H1 (cell line): ENCODE results near the gene TBCE. TPM values are rescaled to one million over a fixed set of nuclear protein-coding genes. Genes with fewer than 3 reads are reported as not detected.

Source experiments
- CTCF ChIA-PET: fragments of 300-600 bp; sonication (Branson Sonifier 250); formaldehyde crosslinking; loops from one replicate; lab custom pipeline; 2021; ENCODE audit not compliant: partially characterized antibody; lab: Charles Lee
- POLR2A ChIA-PET: fragments of 300-600 bp; sonication (Branson Sonifier 250); formaldehyde crosslinking; loops from one replicate; lab custom pipeline; 2021; ENCODE audit warnings: inconsistent platforms; ENCODE audit not compliant: partially characterized antibody; lab: Charles Lee
- DNase-seq, 2 experiments: peaks; one replicate each; pipeline versions ENCODE4 v3.0.0 to v3.0.0-alpha.2; 2010 to 2022; ENCODE audit warnings: low spot score in 2 of 2, low read depth in 1 of 2, mixed read lengths in 1 of 2
- FAIRE-seq: peaks from 2 replicates; lab custom pipeline; 2011; peaks lifted over from hg19 to GRCh38; lab: Jason Lieb, UNC
- H2AFZ ChIP-seq: 2 replicates; pipeline ENCODE4 v1.8.1; 2012; ENCODE audit warnings: low read length, inconsistent platforms
- H2AK5ac ChIP-seq: 2 replicates; pipeline ENCODE4 v1.6.1; 2013; ENCODE audit warnings: low read depth, low read length
- H2BK120ac ChIP-seq: replicated peaks from 2 replicates; pipeline ENCODE3; 2013; ENCODE audit warnings: low read depth, low read length, inconsistent platforms
- H2BK12ac ChIP-seq: 2 replicates; pipeline ENCODE4 v1.6.1; 2013; ENCODE audit warnings: low read depth, low read length
- H2BK15ac ChIP-seq: 2 replicates; pipeline ENCODE4 v1.6.1; 2013; ENCODE audit warnings: low read length
- H2BK20ac ChIP-seq: 2 replicates; pipeline ENCODE4 v1.6.1; 2013; ENCODE audit warnings: low read length
- H2BK5ac ChIP-seq: 2 replicates; pipeline ENCODE4 v1.6.1; 2013; ENCODE audit warnings: low read depth, low read length
- H3K14ac ChIP-seq: 2 replicates; pipeline ENCODE4 v1.6.1; 2013; ENCODE audit warnings: inconsistent platforms; ENCODE audit not compliant: insufficient read length
- H3K18ac ChIP-seq: 2 replicates; pipeline ENCODE4 v1.6.1; 2013; ENCODE audit warnings: low read length; ENCODE audit errors: extremely low read depth
- H3K23ac ChIP-seq: 2 replicates; pipeline ENCODE4 v1.6.1; 2013; ENCODE audit warnings: inconsistent platforms; ENCODE audit not compliant: insufficient read length
- H3K23me2 ChIP-seq: 2 replicates; pipeline ENCODE4 v1.6.1; 2013; ENCODE audit warnings: low read depth, low read length
- H3K27ac ChIP-seq: 2 replicates; pipeline ENCODE4 v1.6.1; 2011; ENCODE audit warnings: low read depth, low read length, inconsistent platforms
- H3K27me3 ChIP-seq, 4 experiments: replicated peaks in 1 of 4; 1 replicate in 1 of 4; 2 replicates in 3 of 4; pipeline versions ENCODE4 v1.6.1 to v1.8.1; 2011 to 2013; ENCODE audit warnings: low read length in 3 of 4, mild to moderate bottlenecking in 3 of 4, inconsistent platforms in 2 of 4, mixed read lengths in 2 of 4, moderate library complexity in 1 of 4; ENCODE audit not compliant: control insufficient read depth in 3 of 4, insufficient read depth in 3 of 4; ENCODE audit errors: extremely low read depth in 1 of 4
- H3K36me3 ChIP-seq, 4 experiments: 2 replicates each; pipeline versions ENCODE4 v1.6.1 to v1.8.1; 2011 to 2013; ENCODE audit warnings: mild to moderate bottlenecking in 4 of 4, low read length in 3 of 4, moderate library complexity in 2 of 4, control low read depth in 1 of 4, inconsistent platforms in 1 of 4; ENCODE audit not compliant: insufficient read depth in 4 of 4, control insufficient read depth in 2 of 4
- H3K4ac ChIP-seq: replicated peaks from 2 replicates; pipeline ENCODE3; 2013; ENCODE audit warnings: low read length, low read depth, mixed read lengths, inconsistent platforms; ENCODE audit not compliant: insufficient read length
- H3K4me1 ChIP-seq, 4 experiments: replicated peaks in 1 of 4; 1 replicate in 1 of 4; 2 replicates in 3 of 4; pipeline versions ENCODE4 v1.6.1 to v1.8.1; 2011 to 2013; ENCODE audit warnings: low read length in 3 of 4, inconsistent platforms in 2 of 4, mixed read lengths in 1 of 4; ENCODE audit not compliant: insufficient read depth in 4 of 4, control insufficient read depth in 3 of 4
- H3K4me2 ChIP-seq, 2 experiments: 2 replicates each; pipeline versions ENCODE4 v1.6.1 to v1.8.1; 2011 to 2013; ENCODE audit warnings: low read depth in 2 of 2, low read length in 2 of 2, control low read depth in 1 of 2, inconsistent platforms in 1 of 2, mild to moderate bottlenecking in 1 of 2; ENCODE audit not compliant: insufficient read depth in 1 of 2
- H3K4me3 ChIP-seq, 4 experiments: fragments of 200-600, 300-600 bp in 1 of 4; sonication (generic), shearing (Covaris generic), sonication (Bioruptor Twin) in 1 of 4; 2 replicates each; pipeline versions ENCODE4 v1.5.1 to v1.8.1; 2011 to 2016; ENCODE audit warnings: low read length in 4 of 4, low read depth in 3 of 4, control low read depth in 2 of 4, inconsistent platforms in 2 of 4, mild to moderate bottlenecking in 2 of 4, mixed read lengths in 1 of 4, moderate library complexity in 1 of 4; ENCODE audit not compliant: insufficient read depth in 2 of 4; ENCODE audit errors: extremely low read depth in 1 of 4
- H3K56ac ChIP-seq: replicated peaks from 2 replicates; pipeline ENCODE3; 2013; ENCODE audit warnings: low read depth, mild to moderate bottlenecking, mixed read lengths, low read length, inconsistent platforms; ENCODE audit not compliant: insufficient read length
- H3K79me1 ChIP-seq: 2 replicates; pipeline ENCODE4 v1.6.1; 2013; ENCODE audit warnings: low read depth, low read length, control low read depth
- H3K79me2 ChIP-seq, 2 experiments: 2 replicates each; pipeline versions ENCODE4 v1.6.1 to v1.8.1; 2012 to 2013; ENCODE audit warnings: low read length in 2 of 2, mild to moderate bottlenecking in 2 of 2, inconsistent platforms in 1 of 2; ENCODE audit not compliant: insufficient read depth in 2 of 2, control insufficient read depth in 1 of 2
- H3K9ac ChIP-seq, 4 experiments: replicated peaks in 1 of 4; 1 replicate in 1 of 4; 2 replicates in 3 of 4; pipeline versions ENCODE4 v1.6.1 to v1.8.1; 2011 to 2013; ENCODE audit warnings: low read depth in 3 of 4, low read length in 3 of 4, control low read depth in 2 of 4, mild to moderate bottlenecking in 2 of 4, moderate library complexity in 2 of 4, inconsistent platforms in 1 of 4; ENCODE audit errors: extremely low read depth in 1 of 4
- H3K9me3 ChIP-seq, 2 experiments: 2 replicates each; pipeline versions ENCODE4 v1.6.1 to v1.8.1; 2012 to 2013; ENCODE audit warnings: mild to moderate bottlenecking in 2 of 2, moderate library complexity in 2 of 2, control low read depth in 1 of 2, inconsistent platforms in 1 of 2, low read depth in 1 of 2, low read length in 1 of 2, mixed read lengths in 1 of 2; ENCODE audit not compliant: insufficient read depth in 2 of 2
- H4K20me1 ChIP-seq, 2 experiments: replicated peaks in 1 of 2; 2 replicates each; pipeline versions ENCODE3 to v1.8.1; 2011 to 2013; ENCODE audit warnings: inconsistent platforms in 2 of 2, low read length in 2 of 2, mild to moderate bottlenecking in 1 of 2; ENCODE audit not compliant: insufficient read depth in 2 of 2, control insufficient read depth in 1 of 2
- H4K5ac ChIP-seq: 2 replicates; pipeline ENCODE4 v1.6.1; 2013; ENCODE audit warnings: low read length, low read depth, mixed read lengths, inconsistent platforms; ENCODE audit not compliant: insufficient read length
- H4K8ac ChIP-seq: 2 replicates; pipeline ENCODE4 v1.8.0; 2013; ENCODE audit warnings: mild to moderate bottlenecking, moderate library complexity, low read length, inconsistent platforms; ENCODE audit not compliant: insufficient read depth; ENCODE audit errors: extremely low read depth
- H4K91ac ChIP-seq: replicated peaks from 2 replicates; pipeline ENCODE3; 2013; ENCODE audit warnings: low read length, mixed read lengths, inconsistent platforms; ENCODE audit not compliant: insufficient read length
- CBX5 ChIP-seq: fragments of 300-800, 300-1000 bp; sonication (generic); IDR thresholded peaks from 2 replicates; pipeline ENCODE4 v1.7.1; 2016; ENCODE audit warnings: antibody characterized with exemption, low read length, low read depth
- CBX8 ChIP-seq: fragments of 300-800, 300-1000 bp; sonication (generic); IDR thresholded peaks from 2 replicates; pipeline ENCODE4 v1.7.1; 2016; ENCODE audit warnings: low read depth, low read length, borderline replicate concordance
- EGR1 ChIP-seq: IDR thresholded peaks from 2 replicates; pipeline ENCODE4 v1.6.1; 2011; ENCODE audit warnings: low read depth, low read length, borderline replicate concordance
- GTF2F1 ChIP-seq: IDR thresholded peaks from 2 replicates; pipeline ENCODE4 v1.6.1; 2012; ENCODE audit warnings: low read depth, low read length, improper control_type of control experiment, borderline replicate concordance
- HDAC6 ChIP-seq: IDR thresholded peaks from one replicate; pipeline ENCODE4 v1.7.1; 2012; ENCODE audit warnings: low read depth, mild to moderate bottlenecking, inconsistent platforms, low read length, moderate library complexity
- JUND ChIP-seq: IDR thresholded peaks from 2 replicates; pipeline ENCODE4 v1.6.1; 2011; ENCODE audit warnings: mild to moderate bottlenecking, improper control_type of control experiment, low read length
- KDM1A ChIP-seq: fragments of 200-600, 300-600 bp; sonication (generic); IDR thresholded peaks from 2 replicates; pipeline ENCODE4 v1.7.1; 2016; ENCODE audit warnings: mild to moderate bottlenecking, low read length, borderline replicate concordance
- PHF8 ChIP-seq: fragments of 200-600 bp; sonication (generic); conservative IDR thresholded peaks from 2 replicates; pipeline ENCODE4 v1.7.1; 2012; ENCODE audit warnings: low read depth, mild to moderate bottlenecking, inconsistent platforms, low read length, moderate library complexity
- POLR2A ChIP-seq, 2 experiments: IDR thresholded peaks; 1 replicate in 1 of 2; 2 replicates in 1 of 2; pipeline ENCODE4 v1.6.1; 2011; ENCODE audit warnings: low read depth in 2 of 2, low read length in 2 of 2, mild to moderate bottlenecking in 2 of 2; ENCODE audit errors: control extremely low read depth in 1 of 2
- RFX5 ChIP-seq: IDR thresholded peaks from 2 replicates; pipeline ENCODE4 v1.6.1; 2011; ENCODE audit warnings: low read depth, low read length, improper control_type of control experiment, borderline replicate concordance
- SP1 ChIP-seq: IDR thresholded peaks from 2 replicates; pipeline ENCODE4 v1.6.1; 2011; ENCODE audit warnings: low read depth, low read length
- SRF ChIP-seq: IDR thresholded peaks from 2 replicates; pipeline ENCODE4 v1.6.1; 2011; ENCODE audit warnings: mild to moderate bottlenecking, low read depth, low read length, moderate library complexity
- TAF1 ChIP-seq: IDR thresholded peaks from 2 replicates; pipeline ENCODE4 v1.6.1; 2011; ENCODE audit warnings: mild to moderate bottlenecking, low read depth, low read length
- TBP ChIP-seq: IDR thresholded peaks from 2 replicates; pipeline ENCODE4 v1.6.1; 2011; ENCODE audit warnings: low read depth, low read length, improper control_type of control experiment
- WGBS, 2 experiments: shearing (Covaris generic) in 1 of 2; methylation state at CpG; one replicate each; pipeline versions ENCODE4 v1.1.6 to v1.1.7; 2013 to 2015; ENCODE audit warnings: low lambda C conversion rate in 2 of 2, mixed read lengths in 2 of 2, inconsistent platforms in 1 of 2, low coverage in 1 of 2, missing lambda C conversion rate in 1 of 2; ENCODE audit not compliant: insufficient replicate concordance in 2 of 2, insufficient coverage in 1 of 2, insufficient read length in 1 of 2; ENCODE audit errors: extremely low coverage in 1 of 2, missing lambda C conversion rate in 1 of 2; 5-methylcytosine and 5-hydroxymethylcytosine counted together
- polyA plus RNA-seq, 7 experiments: library from polyadenylated mRNA; depleted of rRNA in 3 of 7; stranded (reverse) in 5 of 7; unstranded in 2 of 7; fragments of >200 nt in 5 of 7; fragments of 200-250 nt in 2 of 7; gene quantifications; 1 replicate in 5 of 7; 2 replicates in 1 of 7; 4 replicates in 1 of 7; pipeline versions ENCODE4 v1.2.1 to v1.2.3, GENCODE V29; 2011 to 2013; ENCODE audit warnings: missing spikeins in 2 of 7, mixed read lengths in 2 of 7
- total RNA-seq: library from RNA; stranded (reverse); fragmentation: NEBNext Ultra II Directional; extraction: Animal tissue kit (Norgen Biotek cat#: 25700); gene quantifications from 2 replicates; pipeline ENCODE4 v1.2.1, GENCODE V29; 2021
- TF ChIP-seq, protein P1 (sequence below): IDR thresholded peaks from 2 replicates; pipeline ENCODE4 v1.6.1; 2012; ENCODE audit warnings: inconsistent platforms

TBCE gene
- total and polyA plus RNA-seq, 2 of the 8 experiments (the other 6 are each of a cell fraction or from before 2014, with no cell fraction given): 22.7 to 42.9 TPM

GRCh38 chr1:235486321-235486720 is 119.1 kb downstream of the TBCE start:
- Histone ChIP-seq H4K8ac (no peak overlapping the region), H2BK20ac (no peak overlapping the region), H2BK15ac (no peak overlapping the region), H3K4me1 (no peaks in the 10 kb centered on the region), H2AK5ac (no peak overlapping the region), H3K36me3 (peaks cover 3 to 44% (median 17%) of the 10 kb centered on the region in 4 experiments; a peak in 7 of 8 replicates), H3K4me3 (no peak overlapping the region), H3K56ac (no peak overlapping the region), H3K4me2 (no peak overlapping the region), H3K79me1 (no peaks in the 10 kb centered on the region), H3K79me2 (no peaks in the 10 kb centered on the region), H2AFZ (no peak overlapping the region), H4K5ac (no peak overlapping the region), H2BK120ac (no peak overlapping the region), H4K20me1 (peaks cover 0 to 1% of the 10 kb centered on the region in 2 experiments), H2BK12ac (no peak overlapping the region), H3K4ac (no peak overlapping the region), H3K27ac (no peak overlapping the region), H3K23ac (no peak overlapping the region), H2BK5ac (no peak overlapping the region), H4K91ac (no peak overlapping the region), H3K14ac (no peak overlapping the region), H3K9me3 (no peaks in the 10 kb centered on the region), H3K23me2 (no peaks in the 10 kb centered on the region), H3K18ac (no peak overlapping the region), H3K27me3 (no peaks in the 10 kb centered on the region), H3K9ac (no peak overlapping the region)
- whole genome bisulfite sequencing, 2 experiments: 72% methylated on average over 5 of the region's 5 CpGs; no CpG with 5 or more reads in 1 of the 2 experiments
- ChIA-PET POLR2A (interaction anchor here (1.8 kb wide), 1 partner anchor 12 kb away, joined by 9 read pairs; no protein-coding TSS in a partner anchor), CTCF (no interaction called here)
- DNase-seq (no peak), FAIRE-seq (no peak)
- no peak for TF ChIP-seq SRF
- TF ChIP-seq HDAC6: no peak
- no peak for TF ChIP-seq SP1
- TF ChIP-seq RFX5: no peak
- TF ChIP-seq, protein P1, sequence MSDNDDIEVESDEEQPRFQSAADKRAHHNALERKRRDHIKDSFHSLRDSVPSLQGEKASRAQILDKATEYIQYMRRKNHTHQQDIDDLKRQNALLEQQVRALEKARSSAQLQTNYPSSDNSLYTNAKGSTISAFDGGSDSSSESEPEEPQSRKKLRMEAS: no peak
- TF ChIP-seq TAF1: no peak
- TF ChIP-seq JUND: no peak
- no peak for TF ChIP-seq KDM1A
- no peak for TF ChIP-seq EGR1
- TF ChIP-seq PHF8: no peak
- no peak for TF ChIP-seq GTF2F1
- no peak for TF ChIP-seq CBX5
- no peak for TF ChIP-seq POLR2A (IDR thresholded peaks at IDR 0.05; ENCODE audit: control extremely low read depth in 1 of 2, low read depth in 2 of 2, low read length in 2 of 2)
- TF ChIP-seq CBX8: no peak
- TF ChIP-seq TBP: no peak
